WTC11 (cell line): Measurements from ENCODE around the gene SEPTIN1. TPM values are rescaled to one million over a fixed set of nuclear protein-coding genes. Genes with fewer than 3 reads are reported as not detected.

ENCODE experiments used
- ARID4B ChIP-seq: sonication (generic); formaldehyde crosslinking; IDR thresholded peaks from 2 replicates; pipeline ENCODE4 v1.8.0; 2023; ENCODE audit warnings: missing genetic modification reagents, mild to moderate bottlenecking, borderline replicate concordance
- ATF1 ChIP-seq: sonication (generic); formaldehyde crosslinking; IDR thresholded peaks from 2 replicates; pipeline ENCODE4 v1.8.1; 2023; ENCODE audit warnings: mild to moderate bottlenecking, moderate library complexity, missing genetic modification reagents
- EMX1 ChIP-seq: fragments of 250-450 bp; sonication (Bioruptor Pico); IDR thresholded peaks from 2 replicates; pipeline ENCODE4 v1.8.0; 2021; ENCODE audit warnings: mild to moderate bottlenecking
- ESRRA ChIP-seq: sonication (generic); formaldehyde crosslinking; IDR thresholded peaks from 2 replicates; pipeline ENCODE4 v1.8.1; 2022; ENCODE audit warnings: mild to moderate bottlenecking, missing genetic modification reagents, borderline replicate concordance
- ETV6 ChIP-seq: sonication (generic); formaldehyde crosslinking; IDR thresholded peaks from 2 replicates; pipeline ENCODE4 v1.8.1; 2022; ENCODE audit warnings: mild to moderate bottlenecking, missing genetic modification reagents
- FOXP1 ChIP-seq: sonication (generic); formaldehyde crosslinking; IDR thresholded peaks from 2 replicates; pipeline ENCODE4 v1.8.0; 2022; ENCODE audit warnings: missing genetic modification reagents, mild to moderate bottlenecking, moderate library complexity, borderline replicate concordance
- GABPB1 ChIP-seq: sonication (generic); formaldehyde crosslinking; IDR thresholded peaks from 2 replicates; pipeline ENCODE4 v1.8.1; 2023; ENCODE audit warnings: mild to moderate bottlenecking, missing genetic modification reagents
- HMGA2 ChIP-seq: fragments of 250-450 bp; sonication (Bioruptor Pico); IDR thresholded peaks from 2 replicates; pipeline ENCODE4 v1.4.0; 2021; ENCODE audit warnings: mild to moderate bottlenecking, moderate library complexity
- HMGXB4 ChIP-seq: sonication (generic); formaldehyde crosslinking; IDR thresholded peaks from 2 replicates; pipeline ENCODE4 v1.8.1; 2023; ENCODE audit warnings: mild to moderate bottlenecking, moderate library complexity, missing genetic modification reagents
- IRF1 ChIP-seq: sonication (generic); formaldehyde crosslinking; IDR thresholded peaks from 2 replicates; pipeline ENCODE4 v1.8.0; 2023; ENCODE audit warnings: missing genetic modification reagents
- JUN ChIP-seq: sonication (generic); formaldehyde crosslinking; IDR thresholded peaks from 2 replicates; pipeline ENCODE4 v1.8.0; 2023; ENCODE audit warnings: mild to moderate bottlenecking, missing genetic modification reagents
- MYBL2 ChIP-seq: sonication (generic); formaldehyde crosslinking; IDR thresholded peaks from 2 replicates; pipeline ENCODE4 v1.8.1; 2023; ENCODE audit warnings: mild to moderate bottlenecking, moderate library complexity, missing genetic modification reagents
- RELA ChIP-seq: sonication (generic); formaldehyde crosslinking; IDR thresholded peaks from 2 replicates; pipeline ENCODE4 v1.8.1; 2022; ENCODE audit warnings: missing genetic modification reagents, mild to moderate bottlenecking, borderline replicate concordance
- SP1 ChIP-seq: sonication (generic); formaldehyde crosslinking; conservative IDR thresholded peaks from 2 replicates; pipeline ENCODE4 v1.8.1; 2022; ENCODE audit warnings: missing genetic modification reagents
- TEAD1 ChIP-seq: sonication (generic); formaldehyde crosslinking; IDR thresholded peaks from 2 replicates; pipeline ENCODE4 v1.8.0; 2022; ENCODE audit warnings: mild to moderate bottlenecking, missing genetic modification reagents
- TP53 ChIP-seq: sonication (generic); formaldehyde crosslinking; IDR thresholded peaks from 2 replicates; pipeline ENCODE4 v1.8.1; 2023; ENCODE audit warnings: mild to moderate bottlenecking, missing genetic modification reagents
- ZNF423 ChIP-seq: fragments of 250-450 bp; sonication (Bioruptor Pico); IDR thresholded peaks from 2 replicates; pipeline ENCODE4 v2.1.2; 2022; ENCODE audit warnings: mild to moderate bottlenecking, moderate library complexity
- total RNA-seq: library from RNA; stranded (reverse); gene quantifications from 3 replicates; pipeline ENCODE4 v1.2.3, GENCODE V29; 2021
- TF ChIP-seq, protein P1 (sequence below): sonication (generic); formaldehyde crosslinking; IDR thresholded peaks from 2 replicates; pipeline ENCODE4 v1.8.1; 2022; ENCODE audit warnings: missing genetic modification reagents, borderline replicate concordance
- TF ChIP-seq, protein P2 (sequence below): sonication (generic); formaldehyde crosslinking; IDR thresholded peaks from 2 replicates; pipeline ENCODE4 v1.8.1; 2023; ENCODE audit warnings: mild to moderate bottlenecking, missing genetic modification reagents, moderate library complexity
- TF ChIP-seq, protein P3 (sequence below): sonication (generic); formaldehyde crosslinking; IDR thresholded peaks from 2 replicates; pipeline ENCODE4 v1.8.0; 2022; ENCODE audit warnings: mild to moderate bottlenecking, missing genetic modification reagents
- TF ChIP-seq, protein P4 (sequence below): sonication (generic); formaldehyde crosslinking; IDR thresholded peaks from 2 replicates; pipeline ENCODE4 v1.8.0; 2022; ENCODE audit warnings: mild to moderate bottlenecking, missing genetic modification reagents

Gene SEPTIN1
- total RNA-seq, 1 experiment from 2014 or later, result 2.3 TPM

DNA sequence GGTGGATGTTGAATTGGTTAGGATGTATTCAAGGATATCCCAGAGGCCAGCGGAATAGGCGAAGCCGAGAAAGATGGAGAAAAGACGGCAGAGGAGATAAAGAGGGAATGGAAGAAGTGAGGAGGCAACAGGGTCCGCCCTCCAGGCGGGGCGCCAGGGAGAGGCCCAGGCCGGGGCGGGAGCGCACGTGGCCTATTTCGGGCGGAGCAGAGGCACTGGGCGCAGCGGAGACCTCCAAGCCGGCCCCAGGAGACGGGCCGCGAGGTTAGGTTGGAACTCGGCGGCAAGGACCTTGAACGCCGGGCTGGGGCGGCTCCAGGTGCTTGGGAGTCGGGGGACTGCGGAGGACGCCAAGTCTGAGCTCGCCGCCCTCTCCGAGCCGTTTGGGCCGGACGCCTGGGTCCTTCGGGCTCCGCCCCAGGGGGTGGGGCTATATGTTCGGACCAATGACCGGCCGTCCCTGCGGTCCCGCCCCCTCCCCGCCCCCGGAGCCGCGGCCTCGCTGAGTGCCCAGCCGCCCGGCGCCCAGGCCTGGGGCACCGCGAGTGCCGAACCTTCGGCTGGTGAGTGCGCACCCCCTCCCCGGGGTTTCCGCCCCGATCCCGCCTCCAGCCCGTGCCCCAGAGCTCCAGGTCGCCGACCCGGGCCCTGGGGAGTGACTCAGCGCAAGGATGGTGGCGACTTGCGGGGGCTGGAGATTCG, 24.9 kb upstream of the SEPTIN1 start, which contains the start of gene ZNF771 (continued):
- TF ChIP-seq ATF1, result 0 out of 2 replicates have a peak, but pooled peaks have one; percentile 38
- peak; percentile 59; the same call in 1 of the 2 replicates for TF ChIP-seq RELA (CRISPR knock-in tag)
- peak; percentile 59; the same call in 1 of the 2 replicates for TF ChIP-seq TP53 (CRISPR knock-in tag)
- TF ChIP-seq HMGXB4, result peak; percentile 89
- TF ChIP-seq HMGA2 (CRISPR knock-in tag), result no peak
- no peak for TF ChIP-seq EMX1 (CRISPR knock-in tag)
- TF ChIP-seq, protein P1, sequence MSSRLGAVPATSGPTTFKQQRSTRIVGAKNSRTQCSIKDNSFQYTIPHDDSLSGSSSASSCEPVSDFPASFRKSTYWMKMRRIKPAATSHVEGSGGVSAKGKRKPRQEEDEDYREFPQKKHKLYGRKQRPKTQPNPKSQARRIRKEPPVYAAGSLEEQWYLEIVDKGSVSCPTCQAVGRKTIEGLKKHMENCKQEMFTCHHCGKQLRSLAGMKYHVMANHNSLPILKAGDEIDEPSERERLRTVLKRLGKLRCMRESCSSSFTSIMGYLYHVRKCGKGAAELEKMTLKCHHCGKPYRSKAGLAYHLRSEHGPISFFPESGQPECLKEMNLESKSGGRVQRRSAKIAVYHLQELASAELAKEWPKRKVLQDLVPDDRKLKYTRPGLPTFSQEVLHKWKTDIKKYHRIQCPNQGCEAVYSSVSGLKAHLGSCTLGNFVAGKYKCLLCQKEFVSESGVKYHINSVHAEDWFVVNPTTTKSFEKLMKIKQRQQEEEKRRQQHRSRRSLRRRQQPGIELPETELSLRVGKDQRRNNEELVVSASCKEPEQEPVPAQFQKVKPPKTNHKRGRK (CRISPR knock-in tag), result no peak
- TF ChIP-seq ETV6 (CRISPR knock-in tag), result peak; percentile 66
- peak; percentile 33; the same call in 1 of the 2 replicates for TF ChIP-seq JUN (CRISPR knock-in tag)
- no peak for TF ChIP-seq ZNF423 (CRISPR knock-in tag)
- TF ChIP-seq MYBL2, result peak; percentile 70; the same call in 1 of the 2 replicates
- TF ChIP-seq, protein P2, sequence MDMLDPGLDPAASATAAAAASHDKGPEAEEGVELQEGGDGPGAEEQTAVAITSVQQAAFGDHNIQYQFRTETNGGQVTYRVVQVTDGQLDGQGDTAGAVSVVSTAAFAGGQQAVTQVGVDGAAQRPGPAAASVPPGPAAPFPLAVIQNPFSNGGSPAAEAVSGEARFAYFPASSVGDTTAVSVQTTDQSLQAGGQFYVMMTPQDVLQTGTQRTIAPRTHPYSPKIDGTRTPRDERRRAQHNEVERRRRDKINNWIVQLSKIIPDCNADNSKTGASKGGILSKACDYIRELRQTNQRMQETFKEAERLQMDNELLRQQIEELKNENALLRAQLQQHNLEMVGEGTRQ (CRISPR knock-in tag), result peak; percentile 83
- peak; percentile 65; the same call in 1 of the 2 replicates for TF ChIP-seq TEAD1 (CRISPR knock-in tag)
- TF ChIP-seq FOXP1 (CRISPR knock-in tag), result 0 out of 2 replicates have a peak, but pooled peaks have one; percentile 46
- TF ChIP-seq GABPB1 (CRISPR knock-in tag), result peak; percentile 76
- TF ChIP-seq, protein P3, sequence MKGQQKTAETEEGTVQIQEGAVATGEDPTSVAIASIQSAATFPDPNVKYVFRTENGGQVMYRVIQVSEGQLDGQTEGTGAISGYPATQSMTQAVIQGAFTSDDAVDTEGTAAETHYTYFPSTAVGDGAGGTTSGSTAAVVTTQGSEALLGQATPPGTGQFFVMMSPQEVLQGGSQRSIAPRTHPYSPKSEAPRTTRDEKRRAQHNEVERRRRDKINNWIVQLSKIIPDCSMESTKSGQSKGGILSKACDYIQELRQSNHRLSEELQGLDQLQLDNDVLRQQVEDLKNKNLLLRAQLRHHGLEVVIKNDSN, result peak; percentile 88
- 0 out of 2 replicates have a peak, but pooled peaks have one; percentile 20 for TF ChIP-seq IRF1
- TF ChIP-seq ESRRA, result 0 out of 2 replicates have a peak, but pooled peaks have one; percentile 35
- TF ChIP-seq ARID4B, result peak; percentile 84; the same call in 1 of the 2 replicates
- peak; percentile 95 for TF ChIP-seq SP1 (CRISPR knock-in tag)
- TF ChIP-seq, protein P4, sequence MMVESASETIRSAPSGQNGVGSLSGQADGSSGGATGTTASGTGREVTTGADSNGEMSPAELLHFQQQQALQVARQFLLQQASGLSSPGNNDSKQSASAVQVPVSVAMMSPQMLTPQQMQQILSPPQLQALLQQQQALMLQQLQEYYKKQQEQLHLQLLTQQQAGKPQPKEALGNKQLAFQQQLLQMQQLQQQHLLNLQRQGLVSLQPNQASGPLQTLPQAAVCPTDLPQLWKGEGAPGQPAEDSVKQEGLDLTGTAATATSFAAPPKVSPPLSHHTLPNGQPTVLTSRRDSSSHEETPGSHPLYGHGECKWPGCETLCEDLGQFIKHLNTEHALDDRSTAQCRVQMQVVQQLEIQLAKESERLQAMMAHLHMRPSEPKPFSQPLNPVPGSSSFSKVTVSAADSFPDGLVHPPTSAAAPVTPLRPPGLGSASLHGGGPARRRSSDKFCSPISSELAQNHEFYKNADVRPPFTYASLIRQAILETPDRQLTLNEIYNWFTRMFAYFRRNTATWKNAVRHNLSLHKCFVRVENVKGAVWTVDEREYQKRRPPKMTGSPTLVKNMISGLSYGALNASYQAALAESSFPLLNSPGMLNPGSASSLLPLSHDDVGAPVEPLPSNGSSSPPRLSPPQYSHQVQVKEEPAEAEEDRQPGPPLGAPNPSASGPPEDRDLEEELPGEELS (CRISPR knock-in tag), result peak; percentile 39; the same call in 1 of the 2 replicates
